Omental fat pad (tissue), 4 donors: ENCODE measurements around the gene PEAR1. TPM values are rescaled to one million over a fixed set of nuclear protein-coding genes. Genes with fewer than 3 reads are reported as not detected.

ENCODE experiments used
- ATAC-seq: fragments of 150-250 bp; one replicate; pipeline ENCODE4 v1.9.1; 2016; ENCODE audit warnings: mild to moderate bottlenecking, moderate library complexity; ENCODE audit not compliant: low FRiP score
- DNase-seq: peaks from one replicate; pipeline ENCODE4 v3.0.0-alpha.2; 2019; ENCODE audit warnings: low spot score
- CTCF ChIP-seq, 3 donors: fragments of 450-650 bp; IDR thresholded peaks; one replicate each; pipeline ENCODE4 v1.5.1; 2016 to 2017; ENCODE audit warnings: antibody characterized with exemption in 3 of 3, mild to moderate bottlenecking in 3 of 3, moderate library complexity in 2 of 3
- total RNA-seq, 4 donors: library from RNA; depleted of rRNA; stranded (reverse); fragments of >200 nt; gene quantifications; one replicate each; pipeline ENCODE4 v1.1.0, GENCODE V29; 2016

Gene PEAR1
- total RNA-seq, 4 donors from 2014 or later, result 5.4 to 29.5 (median 9.0) TPM

DNA sequence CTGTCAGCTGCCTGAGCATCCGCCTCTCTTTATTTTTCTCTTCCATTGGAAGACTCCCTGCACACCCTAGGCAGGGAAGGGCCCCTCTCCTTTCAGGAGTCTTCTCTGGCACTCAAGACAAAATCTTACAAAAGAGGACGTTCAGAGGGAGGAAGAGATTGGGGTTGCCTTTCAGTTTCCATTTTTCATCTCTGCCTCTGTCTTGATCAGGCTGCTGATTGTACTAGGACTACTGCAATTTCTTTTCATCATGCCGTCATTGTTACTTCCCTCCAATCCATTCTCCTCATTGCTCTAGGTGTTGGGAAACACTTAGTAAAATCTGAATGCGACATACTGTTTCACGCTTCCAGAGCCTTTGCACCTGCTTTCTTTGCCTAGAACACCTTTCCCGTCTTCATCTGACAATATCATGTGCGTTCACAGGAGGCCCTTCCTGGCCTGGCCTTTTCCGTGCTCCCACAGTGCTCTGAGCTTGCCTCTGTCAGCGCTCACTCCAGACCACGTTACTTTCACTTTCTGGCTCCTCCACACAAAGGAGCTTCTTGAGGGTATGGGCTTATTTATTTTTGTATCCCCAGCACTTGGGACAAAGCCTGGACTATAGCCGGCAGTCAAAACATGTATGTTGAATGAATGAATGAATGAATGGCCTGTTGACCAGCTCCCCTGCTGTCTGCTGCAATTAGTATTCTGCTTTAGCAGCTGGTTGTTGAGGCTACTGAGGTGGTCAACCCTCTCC lies 37.9 kb downstream of the PEAR1 start:
- DNase-seq, result no peak
- ATAC-seq, result no peak
- no peak for TF ChIP-seq CTCF (IDR thresholded peaks at IDR 0.05)

DNA sequence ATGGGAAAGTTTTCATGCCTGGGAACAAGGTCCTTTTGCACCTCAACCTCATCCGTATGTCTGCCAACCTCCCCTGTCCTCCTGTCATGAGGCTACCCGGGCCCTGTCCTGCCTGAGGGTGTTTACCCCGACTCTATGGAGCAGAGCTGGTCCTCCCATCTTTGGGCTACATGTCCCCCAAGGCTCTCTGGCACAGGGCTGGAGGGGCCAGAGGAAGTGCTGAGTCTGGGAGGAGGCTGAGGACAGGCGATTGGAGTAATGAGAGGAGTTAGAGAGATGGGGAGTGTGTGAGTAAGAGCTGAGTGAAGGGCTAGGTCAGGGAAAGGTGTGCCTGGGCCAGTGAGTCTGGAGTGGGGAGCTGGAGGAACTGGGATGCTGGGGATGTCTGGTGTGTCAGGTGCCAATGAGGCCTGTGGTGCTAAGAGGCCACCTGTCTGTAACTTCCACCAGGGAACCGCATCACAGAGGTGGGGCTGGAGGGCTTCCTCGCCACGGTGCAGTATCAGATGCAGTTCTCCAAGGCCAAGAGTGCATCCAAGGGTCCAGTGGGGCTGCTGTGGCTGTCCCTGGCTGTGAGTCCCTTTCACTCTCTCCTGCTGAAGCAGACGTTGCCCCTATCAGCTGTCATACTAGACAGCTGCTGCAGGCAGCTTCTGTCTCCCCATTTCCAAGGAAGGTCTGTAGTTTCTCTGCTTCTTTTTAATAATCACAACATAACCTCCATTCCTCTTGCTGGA lies 38.6 kb downstream of the PEAR1 start:
- DNase-seq (no peak), ATAC-seq (no peak)
- TF ChIP-seq CTCF (IDR thresholded peaks at IDR 0.05), result no peak

GRCh38 chr1:156933136-156933535 lies 39.6 kb downstream of the PEAR1 start:
- no peak for TF ChIP-seq CTCF (IDR thresholded peaks at IDR 0.05)
- no peak for DNase-seq
- ATAC-seq, result no peak

GRCh38 chr1:156935505-156936128 lies 42.1 kb downstream of the PEAR1 start:
- DNase-seq, result no peak
- ATAC-seq, result no peak
- TF ChIP-seq CTCF (IDR thresholded peaks at IDR 0.05), result no peak

DNA sequence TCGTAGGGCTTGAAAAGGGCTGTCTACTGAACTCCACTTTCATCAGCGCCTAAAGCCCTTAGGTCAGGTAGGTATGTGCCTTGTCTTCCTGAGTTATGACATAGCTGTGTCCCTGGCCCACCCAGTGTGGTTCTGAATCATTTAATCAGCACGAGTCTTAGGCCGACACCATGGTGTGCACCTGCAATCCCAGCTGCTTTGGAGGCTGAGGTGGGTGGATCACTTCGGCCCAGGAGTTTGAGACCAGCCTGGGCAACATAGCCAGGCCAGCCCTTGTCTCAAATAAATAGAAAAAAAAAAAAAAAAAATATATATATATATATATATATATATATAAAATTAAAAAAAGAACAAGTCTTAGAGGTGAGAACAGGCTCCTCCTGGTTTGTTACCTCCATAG lies 42.7 kb downstream of the PEAR1 start:
- no peak for DNase-seq
- no peak for TF ChIP-seq CTCF (IDR thresholded peaks at IDR 0.05)
- ATAC-seq, result no peak

- DNase-seq, result no peak
- no peak for TF ChIP-seq CTCF (IDR thresholded peaks at IDR 0.05)
- ATAC-seq, result no peak
These were observed 43.3 kb downstream of the PEAR1 start for GRCh38 chr1:156936721-156937220.
